ENCODE results near the gene TGM6.

TGM6 gene

GRCh38 chr20:2397091-2397490, 16.4 kb downstream of the TGM6 start:
- Histone ChIP-seq H3K9ac (no peak overlapping the region), H3K4me2 (ENCODE audit: low read length) (no peak overlapping the region), H3K4me3 (ENCODE audit: low read depth, low read length) (no peak overlapping the region), H3K27ac (no peak overlapping the region), H3K36me3 (ENCODE audit: control insufficient read depth, insufficient read depth, low read length) (no peaks in the 10 kb centered on the region), H3K9me3 (ENCODE audit: control insufficient read depth, low read length) (no peaks in the 10 kb centered on the region), H3K4me1 (no peaks in the 10 kb centered on the region), H3K27me3 (ENCODE audit: control insufficient read depth, insufficient read depth, low read length) (peaks cover 6% of the 10 kb centered on the region), H3K79me2 (no peaks in the 10 kb centered on the region), H2AFZ (no peak overlapping the region)
- TF ChIP-seq CTCF (IDR thresholded peaks at IDR 0.05), result no peak

GRCh38 chr20:2397595-2398145, 17.0 kb downstream of the TGM6 start:
- Histone ChIP-seq H3K9ac (no peak overlapping the region), H2AFZ (no peak overlapping the region), H3K27ac (no peak overlapping the region), H3K9me3 (ENCODE audit: control insufficient read depth, low read length) (no peaks in the 10 kb centered on the region), H3K36me3 (ENCODE audit: control insufficient read depth, insufficient read depth, low read length) (no peaks in the 10 kb centered on the region), H3K27me3 (ENCODE audit: control insufficient read depth, insufficient read depth, low read length) (peaks cover 6% of the 10 kb centered on the region), H3K79me2 (no peaks in the 10 kb centered on the region), H3K4me1 (no peaks in the 10 kb centered on the region), H3K4me3 (ENCODE audit: low read depth, low read length) (no peak overlapping the region), H3K4me2 (ENCODE audit: low read length) (no peak overlapping the region)
- TF ChIP-seq CTCF (IDR thresholded peaks at IDR 0.05), result no peak

GRCh38 chr20:2398449-2398848, 17.7 kb downstream of the TGM6 start:
- TF ChIP-seq CTCF (IDR thresholded peaks at IDR 0.05), result no peak
- no peak overlapping the region for H3K4me3 ChIP-seq (ENCODE audit: low read depth, low read length)
- H2AFZ ChIP-seq, result no peak overlapping the region

GRCh38 chr20:2399390-2399789, 18.7 kb downstream of the TGM6 start:
- Histone ChIP-seq H3K27ac (no peak overlapping the region), H2AFZ (no peak overlapping the region), H3K4me1 (no peaks in the 10 kb centered on the region), H3K36me3 (ENCODE audit: control insufficient read depth, insufficient read depth, low read length) (no peaks in the 10 kb centered on the region), H3K79me2 (no peaks in the 10 kb centered on the region), H3K4me2 (ENCODE audit: low read length) (no peak overlapping the region), H3K9me3 (ENCODE audit: control insufficient read depth, low read length) (no peaks in the 10 kb centered on the region), H3K4me3 (ENCODE audit: low read depth, low read length) (no peak overlapping the region), H3K9ac (no peak overlapping the region), H3K27me3 (ENCODE audit: control insufficient read depth, insufficient read depth, low read length) (peaks cover 6% of the 10 kb centered on the region)
- no peak for TF ChIP-seq CTCF (IDR thresholded peaks at IDR 0.05)

More at GRCh38 chr20:2398449-2398848, 17.7 kb downstream of the TGM6 start:
- Histone ChIP-seq H3K4me2 (ENCODE audit: low read length) (no peak overlapping the region), H3K9me3 (ENCODE audit: control insufficient read depth, low read length) (no peaks in the 10 kb centered on the region), H3K27ac (no peak overlapping the region), H3K79me2 (no peaks in the 10 kb centered on the region), H3K36me3 (ENCODE audit: control insufficient read depth, insufficient read depth, low read length) (no peaks in the 10 kb centered on the region), H3K27me3 (ENCODE audit: control insufficient read depth, insufficient read depth, low read length) (peaks cover 6% of the 10 kb centered on the region), H3K9ac (no peak overlapping the region), H3K4me1 (no peaks in the 10 kb centered on the region)

- H3K9ac ChIP-seq, result no peak overlapping the region
- H3K27ac ChIP-seq, result no peak overlapping the region
- no peak for TF ChIP-seq CTCF (IDR thresholded peaks at IDR 0.05)
- H3K4me1 ChIP-seq, result no peaks in the 10 kb centered on the region
- no peaks in the 10 kb centered on the region for H3K36me3 ChIP-seq (ENCODE audit: control insufficient read depth, insufficient read depth, low read length)
- peaks cover 6% of the 10 kb centered on the region for H3K27me3 ChIP-seq (ENCODE audit: control insufficient read depth, insufficient read depth, low read length)
- no peak overlapping the region for H3K4me2 ChIP-seq (ENCODE audit: low read length)
- H3K4me3 ChIP-seq (ENCODE audit: low read depth, low read length), result no peak overlapping the region
- H3K79me2 ChIP-seq, result no peaks in the 10 kb centered on the region
- no peaks in the 10 kb centered on the region for H3K9me3 ChIP-seq (ENCODE audit: control insufficient read depth, low read length)
- no peak overlapping the region for H2AFZ ChIP-seq
Observed at GRCh38 chr20:2400290-2400689, 19.6 kb downstream of the TGM6 start.

Data from parathyroid adenoma (tissue), 2 donors.